Renal pelvis (tissue), 4 donors: ENCODE data around the gene RBMS3. TPM values are rescaled to one million over a fixed set of nuclear protein-coding genes. Genes with fewer than 3 reads are reported as not detected.
A peak's percentile ranks its signal among the peaks of the same experiment; 100 is the strongest.

Experiments
- DNase-seq: peaks from one replicate; pipeline ENCODE4 v3.0.0-alpha.2; 2013
- polyA plus RNA-seq, 3 donors: library from polyadenylated mRNA; unstranded; fragments of 120-200 nt; gene quantifications; one replicate each; pipeline ENCODE4 v1.2.1, GENCODE V29; 2013; ENCODE audit not compliant: insufficient read length in 3 of 3

The RBMS3 gene
- polyA plus RNA-seq, 3 donors, result 10.2 to 13.1 (median 11.6) TPM

DNA sequence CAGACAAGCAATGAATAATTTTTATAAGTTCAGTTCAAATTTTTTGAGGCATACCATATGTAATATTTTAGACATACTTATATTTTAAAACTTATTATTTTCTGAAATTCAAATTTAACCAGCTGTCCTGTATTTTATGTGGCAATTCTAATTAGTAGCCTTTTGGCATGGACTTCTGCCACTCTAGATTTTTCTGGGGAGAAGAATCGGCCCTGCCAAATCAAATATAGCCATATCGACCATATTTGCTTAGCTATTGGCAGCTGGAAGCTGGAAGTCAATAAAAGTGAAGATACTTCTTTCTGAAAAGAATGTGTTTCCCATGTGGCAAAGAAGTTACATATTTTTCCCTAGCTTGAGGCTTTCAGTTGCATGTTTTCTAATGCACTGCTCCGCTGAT, 9.4 kb upstream of the RBMS3 start:
- no peak for DNase-seq

DNA sequence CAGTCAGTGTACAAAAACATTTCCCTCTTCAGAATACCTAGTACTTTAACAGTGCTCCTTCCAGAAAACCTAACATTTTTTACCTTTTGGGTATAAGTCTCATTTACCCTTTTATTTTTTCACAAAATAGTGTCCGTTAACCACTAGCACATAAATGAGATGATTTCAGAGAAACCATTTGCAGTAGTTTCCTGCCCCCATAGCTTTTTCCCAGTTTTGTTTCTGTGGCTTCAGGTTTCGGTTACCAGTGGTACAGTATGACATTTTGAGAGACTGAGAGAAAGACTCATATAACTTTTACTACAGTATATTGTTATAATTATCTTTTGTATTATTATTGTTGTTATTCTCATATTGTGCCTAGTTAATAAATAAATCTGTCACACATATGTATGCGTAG, 6.2 kb upstream of the RBMS3 start:
- no peak for DNase-seq

DNA sequence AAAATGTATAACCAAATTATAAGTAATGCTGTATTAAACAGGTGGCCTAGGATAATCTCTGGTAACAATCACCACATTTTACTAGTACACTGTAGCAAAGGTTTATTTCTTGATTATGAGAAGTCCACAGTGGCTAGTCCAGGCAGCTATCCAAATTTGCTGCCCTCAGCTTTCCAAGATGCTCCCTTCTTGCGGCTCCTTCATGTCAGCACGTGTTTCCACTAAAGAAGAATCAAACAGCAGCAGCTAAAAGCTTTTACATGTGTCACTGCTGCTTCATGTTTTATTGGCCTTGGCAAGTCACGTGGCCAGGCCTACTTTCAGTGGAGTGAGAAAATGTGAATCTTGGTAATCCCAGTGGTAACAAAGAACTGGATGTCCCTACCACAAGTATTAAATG, 5.6 kb upstream of the RBMS3 start:
- DNase-seq, result no peak

DNA sequence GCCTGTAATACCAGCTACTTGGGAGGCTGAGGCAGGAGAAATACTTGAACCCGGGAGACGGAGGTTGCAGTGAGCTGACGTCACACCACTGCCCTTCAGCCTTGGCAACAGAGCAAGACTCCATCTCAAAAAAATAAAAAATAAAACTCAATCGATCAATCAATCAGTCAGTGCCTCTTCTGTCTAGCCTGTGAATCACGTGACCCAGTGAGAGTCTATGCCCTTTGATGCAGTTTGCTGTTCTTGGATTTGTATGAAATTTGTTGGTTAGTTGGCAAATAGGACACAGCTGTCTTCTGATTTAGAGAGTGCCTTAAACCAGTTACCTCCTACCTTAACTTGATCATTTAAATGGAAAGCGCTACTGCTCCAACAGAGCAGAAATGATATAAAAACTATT, 3.6 kb upstream of the RBMS3 start:
- no peak for DNase-seq

DNA sequence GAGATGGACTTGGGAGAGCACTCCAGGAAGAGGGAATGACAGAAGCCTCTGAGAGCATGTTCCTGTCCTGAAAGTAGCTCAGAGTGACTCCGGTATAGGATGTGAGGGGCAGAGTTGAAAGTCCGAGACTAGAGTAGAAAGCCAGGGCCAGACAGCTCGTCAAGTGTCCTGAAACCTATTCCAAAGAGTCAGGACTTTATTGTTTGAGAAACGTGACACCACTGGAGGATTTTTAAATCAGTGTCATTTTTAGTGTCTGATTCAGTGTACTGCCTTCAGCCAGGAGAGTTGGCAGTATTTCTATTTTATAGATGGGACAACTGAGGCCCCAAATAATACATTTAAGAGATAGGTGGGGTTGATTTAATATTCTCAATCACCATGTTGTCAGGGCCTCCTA, 1.6 kb upstream of the RBMS3 start:
- no peak for DNase-seq

DNA sequence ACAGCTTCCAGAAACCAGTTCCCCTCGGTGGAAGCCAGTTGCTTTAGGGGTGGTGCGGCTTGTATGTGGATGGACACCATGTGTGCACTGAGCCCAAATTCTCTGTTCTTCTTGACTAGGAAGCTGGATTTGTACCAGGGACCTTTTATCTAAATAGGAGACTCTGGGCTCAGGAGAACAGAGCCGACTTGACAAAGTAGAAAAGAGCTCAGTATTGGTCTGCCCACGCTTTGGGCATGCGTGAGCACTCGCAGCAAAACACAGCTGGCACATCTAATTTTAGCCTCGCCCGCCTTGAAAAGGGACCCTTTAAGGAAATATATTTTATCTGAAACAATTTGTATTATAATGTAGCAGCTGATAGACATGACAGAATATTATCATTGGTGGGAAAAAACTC, 1.1 kb upstream of the RBMS3 start:
- DNase-seq, result no peak

DNA sequence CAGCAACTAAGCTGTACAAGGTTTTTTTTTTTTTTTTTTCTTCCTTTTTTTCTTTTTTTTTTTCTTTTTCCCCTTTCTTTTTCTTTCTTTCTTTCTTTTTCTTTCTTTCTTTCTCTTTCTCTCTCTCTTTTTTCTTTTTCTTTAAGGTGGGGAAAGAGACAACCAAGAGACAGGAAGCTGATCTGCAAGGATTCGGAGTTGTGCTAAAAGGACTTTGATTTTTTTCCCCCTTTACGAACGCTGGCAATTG, 148 bp downstream of the RBMS3 start:
- no peak for DNase-seq

DNA sequence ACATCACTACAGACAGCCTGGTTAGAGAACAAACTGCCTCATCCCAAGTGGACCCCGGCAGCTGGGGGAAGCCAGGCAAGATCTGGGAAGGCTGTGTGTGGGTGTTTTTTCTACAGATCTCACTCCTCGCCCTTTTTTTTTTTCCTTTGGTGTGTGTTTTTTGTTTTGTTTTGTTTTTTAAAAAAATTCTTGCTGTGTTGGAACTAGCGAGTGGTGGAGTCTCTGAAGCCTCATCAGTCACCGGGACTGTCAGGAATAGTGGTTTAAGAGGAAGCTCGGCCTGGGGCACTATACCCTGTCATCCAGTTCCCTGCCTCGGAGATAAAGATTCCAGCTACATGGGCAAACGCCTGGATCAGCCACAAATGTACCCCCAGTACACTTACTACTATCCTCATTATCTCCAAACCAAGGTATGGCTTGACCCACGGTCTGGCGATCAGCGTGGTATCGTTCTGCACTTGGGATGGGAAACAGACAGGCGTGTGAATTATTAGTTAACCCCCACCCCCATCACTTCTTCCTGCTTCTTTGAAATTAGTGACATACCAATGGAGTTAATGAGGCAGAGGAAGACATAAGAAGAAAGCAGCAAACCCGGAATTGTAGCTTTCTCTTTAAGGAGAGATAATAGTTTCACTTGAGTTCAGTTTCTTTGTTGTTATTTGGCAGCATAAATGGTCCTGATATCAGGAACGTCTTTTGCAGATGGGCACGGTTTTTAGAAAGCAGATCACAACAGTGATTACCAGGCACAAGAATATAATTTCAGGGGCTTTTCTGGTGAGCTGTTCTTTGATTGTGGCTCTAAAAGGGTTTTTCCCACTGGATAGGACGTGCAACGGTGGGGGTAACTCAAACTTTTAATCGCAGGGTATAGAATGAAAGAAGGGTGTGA, 722 bp downstream of the RBMS3 start:
- DNase-seq, result peak; percentile 73

DNA sequence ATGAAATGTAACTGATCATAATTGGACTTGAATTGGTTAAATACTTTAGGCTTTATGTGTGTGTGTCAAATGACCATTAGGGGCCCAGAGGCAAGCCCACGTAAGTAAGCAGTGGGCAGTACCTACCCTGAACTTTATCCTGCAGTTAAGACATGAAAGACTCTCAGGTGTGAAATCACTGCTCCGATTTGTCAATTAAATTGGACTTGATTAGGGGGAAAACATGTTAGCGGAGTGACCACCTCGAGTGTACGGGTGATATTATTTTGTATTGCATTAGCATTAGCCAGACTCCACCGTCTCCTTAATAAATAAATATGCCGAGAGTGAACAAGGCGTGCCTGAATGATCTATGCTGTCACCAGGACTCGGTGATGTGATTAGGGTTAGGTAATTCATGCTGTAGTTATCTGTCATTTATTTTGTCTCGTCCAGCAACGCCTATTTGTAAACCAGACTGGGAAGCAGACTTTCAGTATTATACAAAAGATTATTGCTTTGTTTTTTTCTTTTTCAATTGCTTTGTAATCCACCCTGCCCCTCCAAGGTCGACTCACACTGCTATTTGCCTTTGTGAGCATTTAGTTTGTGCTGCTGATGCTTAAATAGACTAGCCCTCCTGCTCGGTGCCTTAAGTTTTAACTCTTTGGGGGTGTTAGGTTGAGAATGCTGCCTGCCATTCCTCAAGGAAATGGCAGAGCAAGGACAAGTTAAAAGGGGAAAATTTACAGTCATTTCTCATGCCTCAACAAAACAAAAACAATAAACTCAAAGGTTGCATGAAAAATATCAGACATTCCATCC, 1.8 kb downstream of the RBMS3 start:
- no peak for DNase-seq

DNA sequence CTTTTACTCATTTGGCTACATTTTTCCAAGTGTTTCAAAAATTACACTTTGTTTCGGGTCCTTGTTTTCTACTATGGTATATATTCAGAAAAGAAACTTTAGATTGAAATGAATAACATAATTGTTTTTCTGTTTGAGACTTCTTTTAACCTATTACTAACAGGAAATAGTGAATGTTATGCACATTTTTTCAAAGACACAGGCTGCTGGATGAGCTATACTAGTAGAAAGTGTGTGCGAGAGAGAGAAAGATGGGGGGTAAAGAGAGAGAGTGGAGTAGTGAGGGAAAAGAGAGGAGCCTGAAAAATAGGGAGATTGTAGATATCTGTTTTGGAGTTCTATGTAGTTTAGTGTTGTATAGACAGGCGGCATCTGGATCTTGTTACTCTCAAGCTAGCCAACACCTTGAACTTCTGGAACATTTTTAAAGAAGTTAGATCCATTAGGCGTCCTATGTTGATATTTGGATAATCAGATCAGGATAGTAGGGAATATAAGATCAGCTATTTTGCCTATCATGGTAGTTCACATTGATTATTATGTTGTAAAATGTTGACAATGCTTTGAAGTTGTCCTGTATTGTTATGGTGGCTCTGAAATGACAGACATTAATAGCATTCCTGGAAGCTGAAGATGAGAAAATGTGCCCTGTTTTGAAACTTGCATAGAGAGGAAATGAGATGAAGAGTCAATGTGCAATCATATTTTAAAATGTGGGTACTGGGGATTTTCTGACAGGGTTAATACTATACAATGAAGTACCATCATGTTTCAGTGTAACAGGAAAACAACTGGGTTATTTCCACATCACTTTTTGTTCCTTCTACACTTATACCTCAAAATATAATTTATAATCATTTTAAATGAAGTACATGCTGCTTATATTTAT, 2.6 kb downstream of the RBMS3 start:
- DNase-seq, result no peak

DNA sequence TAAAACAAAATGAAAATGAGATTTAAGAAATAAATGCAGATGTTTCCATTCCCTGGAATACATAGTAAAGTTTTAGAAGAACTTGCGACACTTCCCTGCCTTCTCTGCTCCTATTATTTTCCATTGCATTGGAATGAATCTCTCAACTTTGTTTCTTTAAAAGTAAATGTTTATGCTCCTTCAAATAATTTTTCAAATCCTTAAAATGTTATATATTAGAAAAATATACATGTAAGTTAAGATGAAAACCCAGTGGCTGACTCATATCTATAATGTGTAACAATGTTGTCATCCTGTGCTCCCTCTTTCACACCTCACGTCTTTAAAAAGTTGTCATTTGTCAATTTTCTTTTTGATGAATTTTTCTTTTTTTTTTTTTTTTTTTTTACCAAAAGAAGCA, 3.6 kb downstream of the RBMS3 start:
- DNase-seq, result no peak

DNA sequence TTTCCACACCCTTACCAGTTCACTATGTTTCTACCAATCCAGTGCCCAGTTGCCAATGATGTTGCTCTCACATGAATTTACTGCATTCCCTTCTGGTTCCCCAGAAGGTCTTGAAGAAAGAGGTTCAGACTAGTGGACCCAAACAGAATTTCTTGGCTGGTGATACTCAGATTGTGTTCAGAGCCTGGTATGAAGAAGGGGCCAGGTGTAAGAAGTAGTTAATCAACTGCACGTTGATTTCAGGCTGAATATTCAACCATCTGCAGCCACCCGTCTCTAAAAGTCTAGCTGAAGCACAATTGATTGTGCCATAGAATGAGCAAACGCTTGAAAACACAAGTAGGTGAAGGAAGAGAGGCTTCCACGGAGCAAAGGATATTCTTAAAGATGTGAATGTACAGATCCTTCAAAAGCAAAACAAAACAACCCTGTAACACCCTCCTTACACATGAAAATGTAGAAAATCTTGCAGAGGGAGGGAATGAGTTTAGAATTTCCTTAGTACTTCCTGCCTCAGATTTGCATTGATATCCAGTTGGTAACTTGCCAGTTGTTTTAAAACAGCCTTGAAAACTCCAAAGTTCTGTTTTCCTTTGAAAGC, 4.7 kb downstream of the RBMS3 start:
- no peak for DNase-seq

DNA sequence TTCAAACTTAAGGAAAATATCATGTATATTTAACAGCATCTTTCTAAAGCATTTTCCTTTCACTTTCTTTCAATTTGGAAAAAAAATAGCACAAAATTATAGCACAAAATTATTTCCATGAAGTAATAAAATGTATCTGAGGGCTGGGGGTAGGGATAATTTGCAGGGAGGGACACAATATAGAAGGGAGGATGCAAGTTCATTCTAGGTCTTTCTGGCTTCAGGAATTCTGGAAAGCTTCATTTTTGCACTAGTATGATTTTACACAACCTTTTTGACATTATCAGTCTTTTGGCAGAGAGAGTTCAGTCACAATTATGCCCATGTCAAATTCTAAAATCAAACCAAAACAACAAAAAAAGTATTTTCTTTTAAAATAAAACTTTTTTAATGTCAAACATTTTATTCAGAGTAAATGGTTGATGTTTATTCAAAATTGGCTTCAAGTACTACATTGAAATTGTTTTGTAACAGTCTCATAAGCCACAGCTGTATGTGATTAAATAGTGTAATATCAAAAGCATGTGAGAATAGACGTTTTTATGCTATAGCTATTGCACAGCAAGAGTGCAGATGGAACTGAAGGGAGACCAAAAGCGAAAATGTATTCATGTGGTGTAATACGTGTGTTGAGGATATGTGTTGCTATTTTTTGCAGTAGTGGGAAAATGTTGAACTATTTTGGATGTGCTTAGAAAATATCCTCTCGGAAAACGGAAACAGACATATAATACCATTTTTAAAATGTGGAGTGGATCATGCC, 5.8 kb downstream of the RBMS3 start:
- no peak for DNase-seq

DNA sequence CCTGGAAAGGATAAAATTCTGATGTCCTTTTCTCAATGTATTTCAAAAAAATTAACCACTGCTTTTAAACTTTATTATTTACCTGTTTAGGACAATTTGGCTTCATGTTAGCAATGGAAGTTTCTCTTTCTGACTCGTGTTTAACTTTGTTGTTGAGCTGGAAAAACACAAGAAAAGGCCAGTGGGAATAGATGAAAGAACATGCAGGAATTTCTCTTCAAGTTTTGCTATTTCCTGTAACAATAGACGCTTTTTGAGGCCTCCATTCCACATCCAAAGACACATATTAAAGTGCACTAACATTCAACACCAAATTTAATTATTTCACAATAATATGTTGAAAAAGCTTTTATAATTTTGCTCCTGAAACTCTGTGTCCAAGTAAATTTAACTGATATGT, 9.7 kb downstream of the RBMS3 start:
- DNase-seq, result no peak

DNA sequence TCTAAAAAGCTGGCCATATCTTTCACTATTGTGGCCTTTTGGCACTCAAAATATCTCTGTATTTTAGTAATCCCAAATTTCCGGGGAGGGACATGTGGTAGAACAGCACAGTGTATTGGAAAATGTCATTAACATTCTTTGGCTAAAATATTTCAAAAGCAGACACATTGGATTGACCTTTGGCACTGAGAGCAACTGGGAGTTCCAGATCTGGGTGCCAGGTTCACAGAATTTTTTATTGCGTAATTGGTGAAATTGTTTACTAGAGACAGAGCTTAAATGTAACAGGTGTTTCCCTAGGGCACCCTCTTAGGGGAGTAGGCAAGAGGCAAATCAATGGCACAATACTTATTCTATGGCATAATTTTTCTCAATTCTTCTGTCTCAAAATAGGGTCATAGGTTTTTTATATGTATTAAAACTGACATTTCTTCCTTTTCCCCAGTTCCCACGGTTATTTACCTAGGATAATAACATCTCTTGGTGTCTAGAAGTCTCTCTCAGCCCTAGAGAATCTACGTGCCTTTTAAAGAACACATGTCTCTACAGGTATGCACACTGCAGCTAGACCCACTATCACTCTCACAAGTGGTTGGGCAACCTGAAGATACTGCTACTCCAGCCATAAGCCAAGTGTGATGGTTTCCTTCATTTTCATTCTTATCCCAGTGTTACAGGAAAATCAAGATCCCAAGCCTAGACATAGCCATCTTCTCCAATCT, 10.6 kb downstream of the RBMS3 start:
- DNase-seq, result no peak

DNA sequence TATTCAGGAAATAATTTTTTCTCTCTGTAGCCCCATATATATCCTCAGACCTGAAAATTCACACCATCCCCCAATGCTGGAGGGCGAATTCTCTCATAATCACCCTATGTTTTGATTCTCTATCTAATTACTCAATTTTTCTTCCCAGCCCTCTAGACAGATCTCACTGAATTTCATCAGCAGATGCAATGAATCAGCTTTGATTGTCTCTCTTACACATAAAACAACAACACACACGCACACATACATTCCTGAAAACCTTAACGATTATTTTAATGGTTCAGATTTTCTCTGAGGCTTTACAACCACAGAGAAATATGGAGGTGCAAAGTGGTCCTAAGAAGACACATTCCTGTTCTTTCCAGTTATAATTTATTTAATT, 11.1 kb downstream of the RBMS3 start:
- DNase-seq, result no peak

DNA sequence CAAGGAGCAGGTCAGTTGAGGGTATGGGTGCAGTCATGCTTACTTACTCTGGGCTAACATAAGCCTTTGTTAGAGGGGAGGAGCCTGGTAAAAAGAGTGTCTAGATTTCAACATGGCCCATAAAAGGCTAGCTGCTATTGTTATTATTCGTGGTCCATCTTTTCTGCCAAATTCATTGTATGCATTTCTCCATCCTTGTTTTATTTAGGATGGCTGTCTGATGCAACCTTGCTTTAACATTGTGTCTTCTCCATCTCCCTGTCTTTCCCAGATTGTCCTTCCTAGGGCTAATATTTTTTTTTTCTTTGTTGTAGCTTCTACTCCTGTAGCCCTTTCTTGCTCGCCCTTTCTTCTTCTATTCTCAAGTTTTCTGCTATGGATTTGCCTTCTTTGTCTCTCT, 12.6 kb downstream of the RBMS3 start:
- no peak for DNase-seq

DNA sequence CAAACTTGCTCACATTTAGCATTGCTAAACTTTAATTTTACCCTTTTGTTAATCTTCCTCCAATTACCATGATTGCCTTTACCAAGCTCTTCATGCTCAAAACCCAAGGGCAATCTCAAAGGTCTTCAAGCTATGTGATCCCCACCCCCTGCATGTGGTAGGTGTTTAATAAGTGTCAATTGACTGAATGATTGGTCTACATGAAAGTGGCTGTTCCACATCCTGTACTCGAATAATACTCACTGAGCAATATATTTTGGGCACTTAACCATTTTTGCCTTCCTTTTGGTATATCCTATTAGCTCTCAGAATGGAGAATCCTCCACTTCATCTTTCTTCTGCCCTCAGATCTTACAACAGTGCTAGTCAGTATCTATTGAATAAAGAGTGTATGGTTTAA, 17.1 kb downstream of the RBMS3 start:
- no peak for DNase-seq

DNA sequence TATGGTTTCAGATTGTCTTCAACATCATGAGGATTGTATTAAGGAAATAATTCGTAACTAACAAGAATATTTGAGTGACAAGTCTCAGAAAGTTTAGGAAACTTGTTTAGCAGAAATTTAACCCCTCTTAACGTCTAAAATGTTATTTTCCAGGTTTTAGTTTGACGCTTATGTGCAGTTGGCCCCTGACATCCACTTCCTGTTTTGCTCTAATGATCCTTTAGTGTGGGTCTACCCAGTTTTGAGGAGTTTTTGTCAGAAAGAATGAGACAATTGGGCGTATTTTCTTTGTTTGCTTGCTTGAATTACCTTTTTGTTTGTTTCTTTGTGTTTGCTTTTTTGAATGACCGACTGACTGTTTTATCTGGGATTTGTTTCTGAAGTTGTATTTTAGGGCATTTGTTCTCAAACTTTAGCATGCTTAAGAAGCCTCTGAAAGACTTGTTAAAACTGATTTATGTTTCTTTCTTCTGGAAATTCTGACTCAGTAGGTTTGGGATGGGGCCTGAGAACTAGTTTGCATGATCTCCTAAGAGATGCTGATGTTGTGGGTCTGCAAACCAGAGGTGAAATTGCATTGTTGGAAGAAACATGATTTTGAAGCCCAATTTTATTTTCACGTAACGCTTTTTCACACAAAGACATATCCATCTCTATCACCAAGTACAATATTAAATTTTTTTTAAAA, 20.6 kb downstream of the RBMS3 start:
- DNase-seq, result no peak

DNA sequence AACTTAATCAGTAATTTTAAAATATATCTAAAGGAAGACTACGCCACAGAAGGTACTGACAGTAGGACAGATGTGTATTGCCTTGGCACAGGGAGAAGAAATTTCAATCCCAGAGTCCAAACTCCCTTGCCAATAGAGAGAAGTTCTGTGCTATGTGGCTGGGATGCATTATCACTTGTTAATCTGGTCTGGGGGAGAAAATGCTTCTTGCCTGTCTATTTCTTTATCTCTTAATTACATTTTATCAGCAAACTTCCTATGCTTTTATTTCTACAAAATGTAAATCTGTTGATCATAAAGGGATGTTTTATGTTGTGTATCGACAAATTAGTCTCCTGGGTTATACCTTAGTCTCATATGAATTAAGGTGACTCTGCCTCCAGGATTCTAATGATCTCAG, 21.7 kb downstream of the RBMS3 start:
- DNase-seq, result no peak
